Left forelimb (tissue), 1 donor: ENCODE measurements around the gene B3GAT2.

ENCODE experiments used
- DNase-seq: peaks from one replicate; pipeline ENCODE4 v3.0.0-alpha.2; 2018; ENCODE audit warnings: low spot score

B3GAT2 gene

GRCh38 chr6:70843328-70843918 lies 113.4 kb downstream of the B3GAT2 start:
- DNase-seq, result no peak

- DNase-seq, result no peak
Measured at GRCh38 chr6:70842541-70842940, 114.3 kb downstream of the B3GAT2 start.

- DNase-seq, result no peak
Measured at GRCh38 chr6:70841112-70841511, 115.7 kb downstream of the B3GAT2 start.

- DNase-seq, result no peak
Measured at GRCh38 chr6:70839286-70840266, 117.3 kb downstream of the B3GAT2 start.

- DNase-seq, result no peak
Measured at GRCh38 chr6:70838907-70839285, 118.0 kb downstream of the B3GAT2 start.

GRCh38 chr6:70834520-70834919 lies 122.3 kb downstream of the B3GAT2 start:
- no peak for DNase-seq

- DNase-seq, result no peak
Measured at GRCh38 chr6:70831427-70831826, 125.4 kb downstream of the B3GAT2 start.

GRCh38 chr6:70823651-70824050 lies 133.2 kb downstream of the B3GAT2 start:
- DNase-seq, result no peak

- no peak for DNase-seq
Measured at GRCh38 chr6:70821751-70822150, 135.1 kb downstream of the B3GAT2 start.

- DNase-seq, result no peak
Measured at GRCh38 chr6:70820778-70821177, 136.1 kb downstream of the B3GAT2 start.

- DNase-seq, result no peak
Measured at GRCh38 chr6:70819646-70820045, 137.2 kb downstream of the B3GAT2 start.

- DNase-seq, result no peak
Measured at GRCh38 chr6:70813885-70814284, 143.0 kb downstream of the B3GAT2 start.

- DNase-seq, result no peak
Measured at GRCh38 chr6:70811788-70812187, 145.1 kb downstream of the B3GAT2 start.
